ENCODE data around the gene BAIAP2L1.

- no peak for TF ChIP-seq CTCF (IDR thresholded peaks at IDR 0.05)
- TF ChIP-seq POLR2AphosphoS5 (IDR thresholded peaks at IDR 0.05; ENCODE audit: low read depth, low read length), result no peak
These were observed 34.9 kb downstream of the BAIAP2L1 start for GRCh38 chr7:98365863-98366561.

Measured in Panc1 (cell line).